ENCODE measurements around the gene THEMIS2.

The THEMIS2 gene

DNA sequence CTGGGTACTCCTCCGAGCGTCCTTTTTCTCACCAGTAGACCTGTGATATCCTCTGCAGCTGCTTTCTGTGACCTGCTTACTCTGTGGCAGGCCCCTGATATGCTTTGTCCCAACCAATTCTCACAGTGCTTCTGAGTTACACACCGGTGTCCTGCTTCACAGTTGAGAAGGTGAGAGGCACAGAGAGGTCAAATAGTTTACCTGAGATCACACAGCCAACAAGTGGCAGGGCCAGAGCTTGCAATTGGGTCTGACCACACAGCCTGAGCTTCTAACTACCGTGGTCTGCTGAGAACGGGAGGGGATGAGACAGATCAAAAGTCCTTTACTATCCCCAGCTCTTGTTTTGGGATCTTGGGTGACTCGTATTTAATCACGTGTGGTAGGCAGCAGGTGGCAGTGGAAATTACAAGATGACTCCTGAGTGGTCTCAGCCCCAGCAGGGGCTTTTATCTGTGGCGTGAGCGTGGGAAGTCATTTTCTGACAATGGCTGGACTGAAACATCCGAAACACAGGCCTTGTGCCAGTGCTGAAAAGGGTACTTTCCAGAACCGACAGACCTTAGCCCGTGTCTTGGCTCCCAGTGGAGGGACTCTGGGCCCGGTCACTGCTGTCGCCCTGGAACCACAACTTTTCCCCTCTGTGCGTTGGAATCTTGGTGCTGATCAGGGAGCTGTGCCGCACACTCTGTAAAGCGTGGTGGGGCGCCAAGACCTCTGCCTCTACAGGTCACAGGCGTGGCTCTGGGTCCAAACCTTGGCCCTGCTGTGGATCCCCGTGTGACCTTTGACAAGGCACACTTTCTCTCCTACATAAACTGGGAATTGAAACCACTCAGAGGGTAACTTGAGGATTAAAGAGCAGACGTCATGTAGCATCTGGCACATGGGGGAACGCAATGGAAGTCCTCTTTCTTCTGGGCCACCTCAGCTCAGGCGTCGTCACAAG lies 11.9 kb downstream of the THEMIS2 start:
- Histone ChIP-seq H3F3A (ENCODE audit: insufficient read depth, low read length) (no peaks in the 10 kb centered on the region), H3K9me2 (replicated peaks; ENCODE audit: insufficient read depth, low read length) (no peaks in the 10 kb centered on the region), H3K4me3 (ENCODE audit: low read length) (no peak overlapping the region), H3K9ac (ENCODE audit: low read length) (no peak overlapping the region), H3K4me1 (ENCODE audit: low read length) (no peaks in the 10 kb centered on the region), H3K4me2 (ENCODE audit: low read depth, low read length) (no peak overlapping the region), H2AFZ (ENCODE audit: low read length) (no peak overlapping the region), H3K9me3 (replicated peaks; ENCODE audit: insufficient read depth, low read length) (no peaks in the 10 kb centered on the region), H3K79me2 (ENCODE audit: low read length) (no peaks in the 10 kb centered on the region), H3K27ac (ENCODE audit: low read length) (no peak overlapping the region), H4K20me1 (ENCODE audit: insufficient read depth, low read length) (no peaks in the 10 kb centered on the region), H3K36me3 (replicated peaks; ENCODE audit: insufficient read depth, low read length) (no peaks in the 10 kb centered on the region), H3K27me3 (replicated peaks; ENCODE audit: insufficient read depth, low read length) (no peaks in the 10 kb centered on the region)
- no peak for DNase-seq
- TF ChIP-seq EZH2 (optimal IDR thresholded peaks at IDR 0.05; ENCODE audit: low read depth, low read length) = no peak
- TF ChIP-seq EZH2phosphoT487 (IDR thresholded peaks at IDR 0.05; ENCODE audit: low read length) = no peak
- TF ChIP-seq, protein P1, sequence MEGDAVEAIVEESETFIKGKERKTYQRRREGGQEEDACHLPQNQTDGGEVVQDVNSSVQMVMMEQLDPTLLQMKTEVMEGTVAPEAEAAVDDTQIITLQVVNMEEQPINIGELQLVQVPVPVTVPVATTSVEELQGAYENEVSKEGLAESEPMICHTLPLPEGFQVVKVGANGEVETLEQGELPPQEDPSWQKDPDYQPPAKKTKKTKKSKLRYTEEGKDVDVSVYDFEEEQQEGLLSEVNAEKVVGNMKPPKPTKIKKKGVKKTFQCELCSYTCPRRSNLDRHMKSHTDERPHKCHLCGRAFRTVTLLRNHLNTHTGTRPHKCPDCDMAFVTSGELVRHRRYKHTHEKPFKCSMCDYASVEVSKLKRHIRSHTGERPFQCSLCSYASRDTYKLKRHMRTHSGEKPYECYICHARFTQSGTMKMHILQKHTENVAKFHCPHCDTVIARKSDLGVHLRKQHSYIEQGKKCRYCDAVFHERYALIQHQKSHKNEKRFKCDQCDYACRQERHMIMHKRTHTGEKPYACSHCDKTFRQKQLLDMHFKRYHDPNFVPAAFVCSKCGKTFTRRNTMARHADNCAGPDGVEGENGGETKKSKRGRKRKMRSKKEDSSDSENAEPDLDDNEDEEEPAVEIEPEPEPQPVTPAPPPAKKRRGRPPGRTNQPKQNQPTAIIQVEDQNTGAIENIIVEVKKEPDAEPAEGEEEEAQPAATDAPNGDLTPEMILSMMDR (IDR thresholded peaks at IDR 0.05; ENCODE audit: low read length) = no peak

DNA sequence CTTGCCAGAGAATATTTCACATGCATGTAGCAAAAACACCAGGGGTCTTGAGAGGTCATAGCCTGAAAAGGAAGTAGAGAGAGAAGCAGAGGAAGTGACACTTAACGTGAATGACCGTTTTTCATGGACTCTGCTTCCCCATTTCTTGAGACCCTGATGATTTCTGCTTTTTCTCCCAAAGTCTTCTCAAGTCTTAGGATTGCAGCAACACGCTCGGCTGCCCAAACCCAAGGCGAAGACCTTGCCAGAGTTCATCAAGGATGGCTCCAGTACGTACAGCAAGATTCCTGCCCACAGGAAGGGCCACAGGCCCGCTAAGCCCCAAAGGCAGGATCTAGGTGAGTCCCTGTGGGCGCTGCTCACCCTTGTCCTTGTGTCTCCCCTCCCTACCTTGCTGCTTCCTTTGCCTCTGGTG lies 12.8 kb downstream of the THEMIS2 start:
- Histone ChIP-seq H3K9me2 (replicated peaks; ENCODE audit: insufficient read depth, low read length) (no peaks in the 10 kb centered on the region), H3K4me1 (ENCODE audit: low read length) (no peaks in the 10 kb centered on the region), H3K27ac (ENCODE audit: low read length) (no peak overlapping the region), H3K27me3 (replicated peaks; ENCODE audit: insufficient read depth, low read length) (no peaks in the 10 kb centered on the region), H2AFZ (ENCODE audit: low read length) (no peak overlapping the region), H4K20me1 (ENCODE audit: insufficient read depth, low read length) (no peaks in the 10 kb centered on the region), H3K4me3 (ENCODE audit: low read length) (no peak overlapping the region), H3K9me3 (replicated peaks; ENCODE audit: insufficient read depth, low read length) (no peaks in the 10 kb centered on the region), H3F3A (ENCODE audit: insufficient read depth, low read length) (no peaks in the 10 kb centered on the region), H3K36me3 (replicated peaks; ENCODE audit: insufficient read depth, low read length) (no peaks in the 10 kb centered on the region), H3K9ac (ENCODE audit: low read length) (no peak overlapping the region), H3K4me2 (ENCODE audit: low read depth, low read length) (no peak overlapping the region), H3K79me2 (ENCODE audit: low read length) (no peaks in the 10 kb centered on the region)
- no peak for DNase-seq
- TF ChIP-seq EZH2 (optimal IDR thresholded peaks at IDR 0.05; ENCODE audit: low read depth, low read length) = no peak
- TF ChIP-seq, protein P1 (IDR thresholded peaks at IDR 0.05; ENCODE audit: low read length) = no peak

DNA sequence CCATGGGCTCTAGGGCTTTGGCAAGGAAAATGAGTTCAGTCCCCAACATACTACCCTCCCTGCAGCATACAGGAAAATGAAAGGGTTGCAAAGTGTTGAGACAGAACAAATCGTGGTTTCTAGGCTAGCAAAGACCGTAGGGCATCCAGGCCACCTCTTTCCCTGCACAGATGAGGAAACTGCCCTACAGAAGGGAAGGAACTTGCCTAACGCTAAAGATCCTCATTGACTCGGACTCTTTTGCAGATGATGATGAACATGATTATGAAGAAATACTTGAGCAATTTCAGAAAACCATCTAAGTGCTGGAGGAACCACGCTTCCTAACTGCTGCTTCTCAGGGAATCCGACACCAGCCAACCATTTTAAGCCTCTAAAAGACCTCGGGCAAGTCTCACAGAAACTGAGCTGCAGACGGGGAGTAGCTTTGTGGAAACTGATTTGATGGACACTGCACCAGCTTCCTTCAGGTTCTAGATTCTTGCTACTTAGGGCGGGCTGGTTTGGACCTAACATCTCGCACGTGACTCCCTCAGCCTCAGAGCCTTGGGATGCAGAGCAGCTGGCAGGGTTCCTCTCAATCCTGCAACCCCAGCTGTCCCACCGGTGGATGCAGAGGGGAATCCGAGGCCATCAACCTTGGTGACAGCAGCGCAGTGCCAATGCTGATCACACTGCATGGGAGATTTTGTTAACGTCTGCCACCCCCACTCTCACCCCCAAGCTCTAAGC lies 13.4 kb downstream of the THEMIS2 start:
- TF ChIP-seq EZH2 (optimal IDR thresholded peaks at IDR 0.05; ENCODE audit: low read depth, low read length) (no peak), EZH2phosphoT487 (IDR thresholded peaks at IDR 0.05; ENCODE audit: low read length) (no peak)
- Histone ChIP-seq H4K20me1 (ENCODE audit: insufficient read depth, low read length) (no peaks in the 10 kb centered on the region), H3K27ac (ENCODE audit: low read length) (no peak overlapping the region), H2AFZ (ENCODE audit: low read length) (no peak overlapping the region), H3F3A (ENCODE audit: insufficient read depth, low read length) (no peaks in the 10 kb centered on the region), H3K4me3 (ENCODE audit: low read length) (no peak overlapping the region), H3K4me2 (ENCODE audit: low read depth, low read length) (no peak overlapping the region), H3K36me3 (replicated peaks; ENCODE audit: insufficient read depth, low read length) (no peaks in the 10 kb centered on the region), H3K79me2 (ENCODE audit: low read length) (no peaks in the 10 kb centered on the region), H3K9ac (ENCODE audit: low read length) (no peak overlapping the region), H3K9me3 (replicated peaks; ENCODE audit: insufficient read depth, low read length) (no peaks in the 10 kb centered on the region), H3K4me1 (ENCODE audit: low read length) (no peaks in the 10 kb centered on the region), H3K9me2 (replicated peaks; ENCODE audit: insufficient read depth, low read length) (no peaks in the 10 kb centered on the region), H3K27me3 (replicated peaks; ENCODE audit: insufficient read depth, low read length) (no peaks in the 10 kb centered on the region)
- no peak for DNase-seq
